DMS79 treated with DMSO at 0.1 percent for 48 hours (cell line): ENCODE results near the gene PRR30.
A peak's percentile ranks its signal among the peaks of the same experiment; 100 is the strongest.
"Not testable (repeated sequence)": the region's sequence is repeated elsewhere in the genome, so short reads cannot be mapped to it uniquely, and the experiment has no call there.

ENCODE experiments used
- DNase-seq: peaks from one replicate; lab custom pipeline; 2025; lab: John Stamatoyannopoulos, UW

Gene PRR30

DNA sequence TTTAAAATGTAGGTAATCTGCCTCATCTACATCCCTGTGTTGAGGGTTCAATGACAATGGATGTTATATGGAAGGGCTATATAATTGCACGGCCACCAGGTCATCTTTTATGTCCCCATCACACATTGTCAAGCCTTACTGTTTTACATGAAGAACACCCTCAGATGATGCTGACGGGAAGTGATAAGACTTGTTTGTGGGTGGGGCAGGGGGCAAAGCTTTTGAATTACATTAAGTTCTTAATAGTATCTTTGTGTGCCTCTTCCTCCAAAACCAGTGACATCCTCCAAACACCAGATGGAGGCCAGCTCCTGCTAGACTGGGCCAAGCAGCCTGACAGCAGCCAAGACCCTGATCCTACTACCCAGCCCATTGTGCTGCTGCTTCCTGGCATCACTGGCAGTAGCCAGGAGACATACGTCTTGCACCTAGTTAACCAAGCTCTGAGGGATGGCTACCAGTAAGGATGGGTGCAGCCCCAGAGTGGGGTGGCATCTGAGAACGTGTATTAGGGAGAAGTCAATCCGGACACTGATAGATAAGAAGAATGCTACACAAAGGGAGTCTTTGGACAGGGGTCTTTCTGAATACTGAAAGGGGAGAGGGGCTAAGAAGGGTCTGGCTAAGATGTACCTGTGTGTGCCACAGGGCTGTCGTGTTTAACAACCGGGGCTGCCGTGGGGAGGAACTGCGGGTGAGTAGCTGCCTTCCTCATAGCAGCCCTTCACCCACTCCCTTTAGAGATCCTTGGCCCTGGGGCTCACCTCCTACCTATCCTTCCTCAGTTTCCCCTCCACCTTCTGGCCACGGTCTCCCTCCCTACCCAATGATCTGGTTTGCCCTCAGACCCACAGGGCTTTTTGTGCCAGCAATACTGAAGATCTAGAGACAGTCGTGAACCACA lies 10.3 kb downstream of the PRR30 start:
- no peak for DNase-seq

DNA sequence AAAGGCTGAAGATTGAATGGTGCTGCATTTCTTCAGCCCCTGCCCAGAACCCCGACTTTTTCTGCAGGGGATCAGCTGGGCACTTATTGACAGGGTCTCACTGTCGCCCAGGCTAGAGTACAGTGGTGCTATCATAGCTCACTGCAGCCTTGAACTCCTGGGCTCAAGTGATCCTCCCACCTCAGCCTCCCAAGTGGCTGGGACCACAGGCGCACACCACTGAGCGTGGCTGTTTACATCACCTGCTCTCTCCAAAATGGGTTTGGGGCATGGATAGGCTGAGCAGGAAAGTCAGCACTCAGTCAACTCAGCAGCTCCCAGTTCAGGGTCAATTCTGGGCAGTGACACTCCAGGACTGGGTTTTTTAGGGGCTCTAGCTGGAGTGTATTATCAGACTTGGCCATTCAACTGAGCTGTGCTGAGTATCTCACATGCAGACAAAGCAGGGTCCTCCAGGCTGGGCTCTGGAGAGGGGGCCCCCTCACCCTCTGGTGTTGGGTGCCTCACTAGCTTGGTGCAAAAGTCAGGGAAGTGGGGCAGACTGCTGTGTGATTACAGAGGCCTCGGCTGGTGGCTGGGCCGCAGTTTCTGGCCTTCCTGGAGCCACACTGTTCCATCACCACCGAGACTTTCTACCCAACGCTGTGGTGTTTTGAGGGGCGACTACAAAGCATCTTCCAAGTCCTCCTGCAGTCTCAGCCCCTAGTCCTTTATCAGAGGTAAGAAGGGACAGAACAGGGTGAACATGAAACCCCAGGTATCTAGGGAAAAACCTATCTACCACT lies 11.1 kb downstream of the PRR30 start:
- DNase-seq = no peak

DNA sequence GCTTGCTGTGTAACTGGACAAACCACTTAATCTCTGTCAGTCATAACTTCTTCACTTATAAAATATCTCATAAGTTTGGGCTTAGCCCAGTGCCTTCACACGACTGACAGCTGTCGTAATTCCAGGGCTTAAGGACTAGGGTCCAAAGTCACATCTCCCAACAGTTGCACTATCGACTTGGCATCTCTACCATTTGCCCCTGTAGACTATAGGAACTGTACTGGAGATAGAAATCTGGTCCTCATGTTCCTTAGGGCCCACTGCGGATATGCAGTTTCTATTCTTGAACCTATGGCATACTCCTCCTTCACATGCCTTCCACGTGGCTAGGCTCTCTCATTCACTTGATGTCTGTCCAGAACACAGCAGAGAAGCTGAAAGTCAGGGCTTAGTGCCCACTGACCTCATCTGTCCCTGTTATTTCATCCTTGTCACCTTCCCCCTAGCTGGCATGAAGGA lies 12.9 kb downstream of the PRR30 start:
- DNase-seq = no peak

DNA sequence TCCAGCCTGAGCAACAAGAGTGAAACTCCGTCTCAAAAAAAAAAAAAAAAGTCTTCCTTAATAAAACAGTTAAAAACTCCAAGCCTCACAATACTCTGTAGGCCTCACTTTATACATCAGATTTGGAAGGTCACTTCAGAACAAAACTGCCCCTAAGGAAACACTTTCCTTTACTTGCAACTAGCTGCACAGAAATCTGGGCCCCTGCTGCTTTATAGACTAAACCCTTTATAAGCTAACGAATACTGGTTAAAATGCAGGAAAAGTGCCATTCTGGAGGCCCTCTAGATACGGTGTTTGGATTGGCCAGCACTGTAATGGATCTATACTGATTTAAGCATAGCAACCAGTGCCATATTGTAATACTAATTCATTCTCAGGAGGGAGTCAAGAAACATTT lies 14.1 kb downstream of the PRR30 start:
- no peak for DNase-seq

DNA sequence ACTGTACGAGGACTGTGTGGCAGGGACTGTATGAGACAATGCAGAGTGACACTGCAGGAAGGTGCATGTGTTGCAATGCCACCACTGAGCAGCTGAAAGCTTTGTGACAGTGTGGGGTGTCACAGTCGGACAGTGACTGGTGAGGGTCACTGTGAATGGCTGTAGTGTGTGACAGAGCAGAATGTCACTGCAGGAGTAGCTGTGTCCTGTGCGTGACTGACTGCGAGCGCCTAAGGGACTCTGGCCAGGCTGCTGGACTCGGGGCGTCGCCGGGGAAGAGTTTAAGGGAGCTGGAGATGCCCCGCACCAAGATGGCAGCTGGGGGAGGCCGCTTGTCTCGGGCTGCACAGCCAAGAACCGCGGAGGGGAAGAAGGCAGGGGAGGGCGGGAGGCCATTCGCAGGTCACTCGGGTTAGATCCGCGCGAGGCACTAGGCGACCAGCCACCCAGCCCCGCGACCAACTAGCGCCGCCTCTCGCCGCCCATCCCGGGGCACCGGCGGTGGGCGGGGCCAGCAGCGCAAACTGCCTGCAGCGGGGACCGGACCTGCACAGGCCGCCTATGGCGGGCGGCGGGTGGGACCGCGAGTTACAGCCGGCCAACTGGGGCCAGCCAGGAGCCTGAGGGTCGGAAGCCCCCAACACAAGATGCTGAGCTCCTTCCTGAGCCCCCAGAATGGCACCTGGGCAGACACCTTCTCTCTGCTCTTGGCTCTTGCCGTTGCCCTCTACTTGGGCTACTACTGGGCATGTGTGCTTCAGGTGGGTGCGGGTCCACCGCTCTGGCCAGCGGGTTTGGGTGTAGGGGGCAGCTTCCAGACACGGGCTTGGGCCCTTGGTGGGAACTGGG lies 15.7 kb downstream of the PRR30 start, which contains the start of gene ABHD1:
ABHD1 (plus strand) TSS at position 514 of the 849 bp plus-strand sequence; CDS start at position 648, 134 bp downstream.
- peak; percentile 58 for DNase-seq

DNA sequence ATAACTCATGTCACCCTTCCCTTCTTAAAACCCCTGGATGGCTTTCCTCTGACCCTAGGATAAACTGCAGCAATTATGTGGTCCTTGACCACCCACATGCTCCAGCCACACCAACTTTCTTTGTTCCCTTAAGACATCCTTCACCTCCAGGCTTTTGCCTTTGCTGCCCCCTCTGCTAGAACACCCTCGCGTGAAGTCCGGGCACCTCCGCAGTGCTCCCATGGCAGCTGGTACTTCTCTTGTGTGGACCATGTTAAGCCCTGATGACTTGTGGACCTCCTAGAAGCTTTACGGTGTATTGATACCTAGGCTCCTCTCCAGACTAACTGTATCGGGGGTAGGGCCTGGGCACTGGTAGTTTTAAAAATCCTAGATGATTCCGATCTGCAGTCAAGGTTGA lies 16.4 kb downstream of the PRR30 start:
- no peak for DNase-seq

DNA sequence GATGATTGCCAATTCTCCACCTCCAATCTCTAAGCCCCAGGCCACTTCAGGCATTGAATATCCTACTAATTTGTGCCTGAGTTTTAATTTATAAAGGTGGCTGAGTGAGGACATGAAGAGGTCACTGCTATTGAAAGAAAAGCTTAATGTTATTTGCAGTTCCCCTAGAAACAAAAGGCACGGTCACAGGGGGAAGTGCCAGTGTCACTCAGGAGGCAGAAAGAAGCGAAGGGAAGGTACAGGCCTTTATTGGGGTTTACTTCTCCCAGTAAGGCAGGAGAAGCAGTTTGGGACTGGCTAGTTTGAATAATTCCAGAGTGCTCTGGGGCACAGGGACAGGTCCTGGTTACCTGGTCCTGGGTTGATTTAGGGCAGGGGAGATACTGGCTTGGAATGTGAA lies 17.3 kb downstream of the PRR30 start:
- no peak for DNase-seq

DNA sequence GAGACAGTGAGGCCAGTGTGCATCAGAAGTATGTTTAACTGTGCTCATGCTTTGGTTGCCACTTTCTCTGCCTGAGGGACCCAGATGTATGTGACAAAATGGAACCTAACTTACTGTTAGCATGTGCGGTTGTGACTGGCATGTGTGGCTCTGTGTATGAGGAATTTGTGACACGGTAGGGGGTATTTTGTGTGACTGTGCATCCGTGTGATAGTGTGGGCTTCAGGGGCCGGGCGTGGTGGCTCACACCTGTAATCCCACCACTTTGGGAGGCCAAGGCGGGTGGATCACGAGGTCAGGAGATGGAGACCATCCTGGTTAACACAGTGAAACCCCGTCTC lies 19.9 kb downstream of the PRR30 start:
- not testable (repeated sequence) for DNase-seq

DNA sequence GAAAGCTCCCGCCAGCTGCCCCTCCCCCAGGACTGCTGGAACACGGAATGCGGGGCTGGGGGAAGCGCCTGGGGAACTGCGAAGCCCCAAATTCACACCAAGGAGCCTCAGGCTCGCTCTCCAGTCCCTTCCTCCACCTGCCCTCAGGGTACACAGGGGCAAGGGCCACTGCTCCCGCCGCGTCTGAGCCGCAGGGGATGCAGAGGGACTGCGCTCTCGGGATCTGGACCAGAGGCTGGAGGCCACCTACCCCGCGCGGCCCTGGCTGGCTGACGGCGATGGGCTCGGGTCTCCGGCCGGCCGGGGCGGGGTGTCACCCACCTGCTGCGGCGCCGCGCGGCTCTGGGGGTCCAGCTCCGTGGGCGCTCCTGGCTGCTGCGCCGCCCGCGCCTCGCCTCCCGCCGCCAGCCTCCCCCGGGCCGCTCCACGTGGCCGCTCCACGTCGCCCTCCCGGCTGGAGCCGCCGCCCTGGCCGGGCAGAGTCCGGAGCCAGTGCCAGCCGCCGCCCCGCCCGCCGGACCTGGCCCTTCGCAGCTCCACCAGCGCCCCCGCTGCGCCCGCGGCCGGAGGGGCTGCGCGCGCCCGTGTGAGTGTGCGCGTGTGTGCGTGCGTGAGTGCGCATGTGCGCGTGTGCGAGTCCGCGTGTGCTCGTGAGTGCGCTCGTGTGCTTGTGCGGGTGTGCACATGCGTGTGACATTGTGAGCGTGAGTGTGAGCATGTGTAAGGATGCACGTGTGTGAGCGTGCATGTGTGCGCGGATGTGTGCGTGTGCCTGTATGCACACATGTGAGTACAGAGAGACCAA lies 20.5 kb downstream of the PRR30 start, which contains the start of gene CGREF1:
CGREF1 (minus strand) TSS at position 604 of the 805 bp plus-strand sequence. CDS start 14,762 bp downstream, outside the sequence.
- peak; percentile 26 for DNase-seq

DNA sequence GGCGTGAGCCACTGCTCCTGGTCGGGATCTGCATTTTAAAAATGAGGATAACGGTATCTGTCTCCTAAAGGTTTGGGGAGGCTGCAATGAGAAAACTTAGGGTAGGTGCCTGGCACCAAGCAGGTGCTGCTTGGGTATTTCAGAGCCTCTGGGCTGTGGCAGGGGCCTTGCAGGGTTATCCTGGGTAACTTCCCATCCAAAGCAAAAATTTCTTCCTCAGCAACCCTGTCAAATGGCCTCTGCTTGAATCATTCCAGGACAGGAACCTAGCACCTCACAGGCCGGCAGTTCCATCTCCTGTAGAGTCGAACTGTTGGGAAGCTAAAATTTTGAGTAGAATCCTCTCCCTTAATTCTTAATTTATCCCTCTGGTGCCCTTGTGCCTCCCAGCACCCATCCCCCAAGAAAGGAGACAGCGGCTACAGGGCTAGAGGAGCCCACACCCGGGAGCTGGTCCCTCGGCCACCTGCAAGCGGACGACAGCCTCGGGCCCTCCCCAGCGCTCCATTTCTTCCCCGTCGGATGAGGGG lies 21.1 kb downstream of the PRR30 start:
- no peak for DNase-seq

DNA sequence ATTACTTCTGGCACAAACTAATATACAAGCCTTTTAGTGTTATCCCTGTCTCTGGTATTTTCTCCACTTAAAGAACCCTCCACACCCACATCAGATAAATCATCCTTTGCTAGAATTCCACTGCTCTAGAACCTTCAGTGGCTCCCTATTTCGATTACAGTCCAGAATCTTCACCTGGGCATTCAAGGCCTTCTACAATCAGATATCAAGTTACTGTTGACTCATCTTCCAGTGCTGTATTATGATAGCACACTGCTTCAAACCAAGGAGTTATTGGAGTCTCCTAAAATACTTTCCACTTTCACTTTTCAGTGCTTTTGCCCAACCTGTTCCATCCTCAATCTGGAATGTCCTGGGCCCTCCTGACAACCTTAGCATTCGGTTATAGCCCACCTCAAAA lies 23.7 kb downstream of the PRR30 start:
- no peak for DNase-seq

DNA sequence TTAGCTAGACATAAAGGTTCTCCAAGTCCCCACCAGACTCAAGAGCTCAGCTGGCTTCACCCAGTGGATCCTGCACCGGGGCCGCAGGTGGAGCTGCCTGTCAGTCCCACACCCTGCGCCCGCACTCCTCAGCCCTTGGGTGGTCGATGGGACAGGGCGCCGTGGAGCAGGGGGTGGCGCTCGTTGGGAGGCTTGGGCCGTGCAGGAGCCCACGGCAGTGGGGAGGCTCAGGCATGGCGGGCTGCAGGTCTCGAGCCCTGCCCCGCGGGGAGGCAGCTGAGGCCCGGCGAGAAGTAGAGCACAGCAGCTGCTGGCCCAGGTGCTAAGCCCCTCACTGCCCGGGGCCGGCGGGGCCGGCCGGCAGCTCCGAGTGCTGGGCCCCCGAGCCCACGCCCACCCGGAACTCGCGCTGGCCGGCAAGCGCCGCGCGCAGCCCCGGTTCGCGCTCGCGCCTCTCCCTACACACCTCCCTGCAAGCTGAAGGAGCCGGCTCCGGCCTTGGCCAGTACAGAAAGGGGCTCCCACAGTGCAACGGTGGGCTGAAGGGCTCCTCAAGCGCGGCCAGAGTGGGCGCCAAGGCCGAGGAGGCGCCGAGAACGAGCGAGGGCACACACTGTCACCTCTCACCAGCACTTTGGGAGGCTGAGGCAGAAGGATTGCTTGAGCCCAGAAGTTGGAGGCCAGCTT lies 27.7 kb downstream of the PRR30 start:
- not testable (repeated sequence) for DNase-seq

DNA sequence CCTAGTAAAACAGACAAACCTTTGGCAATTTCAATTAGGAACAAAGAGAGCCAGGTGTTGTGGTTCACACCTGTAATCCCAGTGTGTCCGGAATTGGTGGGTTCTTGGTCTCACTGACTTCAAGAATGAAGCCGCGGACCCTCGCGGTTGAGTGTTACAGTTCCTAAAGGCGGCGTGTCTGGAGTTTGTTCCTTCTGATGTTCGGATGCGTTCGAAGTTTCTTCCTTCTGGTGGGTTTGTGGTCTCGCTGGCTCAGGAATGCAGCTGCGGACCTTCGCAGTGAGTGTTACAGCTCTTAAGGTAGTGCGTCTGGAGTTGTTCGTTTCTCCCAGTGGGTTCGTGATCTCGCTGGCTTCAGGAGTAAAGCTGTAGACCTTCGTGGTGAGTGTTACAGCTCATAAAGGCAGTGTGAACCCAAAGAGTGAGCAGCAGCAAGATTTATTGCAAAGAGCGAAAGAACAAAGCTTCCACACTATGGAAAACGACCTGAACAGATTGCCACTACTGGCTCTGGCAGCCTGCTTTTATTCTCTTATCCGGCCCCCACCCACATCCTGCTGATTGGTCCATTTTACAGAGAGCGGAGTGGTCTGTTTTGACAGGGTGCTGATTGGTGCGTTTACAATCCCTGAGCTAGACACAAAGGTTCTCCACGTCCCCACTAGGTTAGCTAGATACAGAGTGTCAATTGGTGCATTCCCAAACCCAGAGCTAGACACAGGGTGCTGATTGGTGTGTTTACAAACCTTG lies 28.4 kb downstream of the PRR30 start:
- not testable (repeated sequence) for DNase-seq

DNA sequence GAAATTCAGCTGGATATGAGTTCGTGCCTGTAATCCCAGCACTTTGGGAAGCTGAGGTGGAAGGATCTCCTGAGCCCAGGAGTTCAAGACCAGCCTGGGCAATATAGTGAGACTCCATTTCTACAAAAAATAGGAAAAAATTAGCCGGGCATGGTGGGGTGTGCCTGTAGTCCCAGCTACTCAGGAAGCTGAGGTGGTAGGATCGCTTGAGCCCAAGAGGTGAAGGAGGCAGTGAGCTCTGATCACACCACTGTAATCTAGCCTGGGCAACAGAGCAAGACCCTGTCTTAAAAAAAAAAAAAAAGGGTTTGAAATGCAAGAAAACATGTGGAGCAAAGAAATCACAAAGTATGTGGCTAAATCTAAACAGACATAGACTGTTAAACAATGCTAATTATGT lies 30.1 kb downstream of the PRR30 start:
- no peak for DNase-seq

DNA sequence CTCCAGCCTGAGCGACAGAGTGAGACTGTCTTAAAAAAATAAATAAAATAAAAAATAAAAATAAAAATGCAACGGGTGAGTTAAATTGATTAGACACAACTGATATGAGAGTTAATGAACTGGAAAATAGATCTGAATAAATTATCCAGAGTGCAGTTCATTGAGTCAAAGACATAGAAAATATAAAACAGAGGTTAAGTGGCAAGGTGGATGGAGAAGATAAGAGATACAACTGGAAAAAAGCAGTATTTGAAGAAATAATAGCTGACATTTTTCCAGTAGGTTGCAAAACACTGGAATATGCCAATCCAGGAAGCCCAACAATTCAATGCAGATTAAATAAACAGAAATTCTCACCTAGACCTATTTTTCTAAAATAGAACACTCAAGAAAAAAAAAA lies 31.0 kb downstream of the PRR30 start:
- no peak for DNase-seq

DNA sequence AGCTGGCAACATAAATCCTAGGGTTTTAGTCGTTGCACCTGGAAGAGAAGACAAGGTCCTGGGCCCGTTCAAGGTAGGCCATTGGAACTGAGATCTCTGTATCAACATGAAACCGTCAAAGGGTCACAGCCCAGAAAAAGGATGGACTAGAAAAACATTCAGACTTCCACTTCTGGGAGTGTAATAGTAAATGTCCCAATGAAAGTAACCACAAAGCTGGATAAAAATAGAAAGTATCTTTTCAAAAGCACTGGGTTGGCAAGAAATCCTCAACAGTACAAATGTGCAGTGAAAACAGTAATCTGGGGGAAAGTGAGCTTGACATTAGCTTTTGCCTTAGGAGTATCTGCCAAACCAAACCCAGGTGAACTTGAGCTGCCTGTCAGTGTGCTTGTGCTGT lies 33.2 kb downstream of the PRR30 start:
- no peak for DNase-seq

DNA sequence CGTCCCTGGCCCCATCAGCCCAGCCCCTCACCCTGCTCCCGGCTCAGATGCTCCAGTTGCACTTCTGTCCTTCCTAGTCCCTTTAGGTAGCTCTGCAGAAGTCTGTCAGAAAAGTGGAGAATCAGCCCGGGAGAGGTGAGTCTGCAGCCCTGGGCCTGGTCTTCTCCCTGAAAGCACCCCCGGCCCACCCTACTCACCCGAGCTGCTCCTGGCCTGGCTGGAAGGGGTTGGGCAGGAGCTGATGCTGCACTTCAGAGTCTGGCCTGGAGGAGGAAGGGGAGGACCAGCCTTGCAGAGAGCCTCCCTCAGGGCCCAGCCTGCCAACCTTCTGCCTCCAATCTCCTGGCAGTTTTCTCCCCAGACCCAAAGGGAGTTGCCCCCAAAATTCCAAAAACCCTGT lies 36.9 kb downstream of the PRR30 start:
- no peak for DNase-seq

DNA sequence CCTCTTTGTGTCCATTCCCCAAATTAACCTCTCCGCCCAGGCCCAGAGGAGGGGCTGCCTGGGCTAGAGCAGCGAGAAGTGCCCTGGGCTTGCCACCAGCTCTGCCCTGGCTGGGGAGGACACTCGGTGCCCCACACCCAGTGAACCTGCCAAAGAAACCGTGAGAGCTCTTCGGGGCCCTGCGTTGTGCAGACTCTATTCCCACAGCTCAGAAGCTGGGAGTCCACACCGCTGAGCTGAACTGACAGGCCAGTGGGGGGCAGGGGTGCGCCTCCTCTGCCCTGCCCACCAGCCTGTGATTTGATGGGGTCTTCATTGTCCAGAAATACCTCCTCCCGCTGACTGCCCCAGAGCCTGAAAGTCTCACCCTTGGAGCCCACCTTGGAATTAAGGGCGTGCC lies 39.2 kb downstream of the PRR30 start:
- DNase-seq = no peak

DNA sequence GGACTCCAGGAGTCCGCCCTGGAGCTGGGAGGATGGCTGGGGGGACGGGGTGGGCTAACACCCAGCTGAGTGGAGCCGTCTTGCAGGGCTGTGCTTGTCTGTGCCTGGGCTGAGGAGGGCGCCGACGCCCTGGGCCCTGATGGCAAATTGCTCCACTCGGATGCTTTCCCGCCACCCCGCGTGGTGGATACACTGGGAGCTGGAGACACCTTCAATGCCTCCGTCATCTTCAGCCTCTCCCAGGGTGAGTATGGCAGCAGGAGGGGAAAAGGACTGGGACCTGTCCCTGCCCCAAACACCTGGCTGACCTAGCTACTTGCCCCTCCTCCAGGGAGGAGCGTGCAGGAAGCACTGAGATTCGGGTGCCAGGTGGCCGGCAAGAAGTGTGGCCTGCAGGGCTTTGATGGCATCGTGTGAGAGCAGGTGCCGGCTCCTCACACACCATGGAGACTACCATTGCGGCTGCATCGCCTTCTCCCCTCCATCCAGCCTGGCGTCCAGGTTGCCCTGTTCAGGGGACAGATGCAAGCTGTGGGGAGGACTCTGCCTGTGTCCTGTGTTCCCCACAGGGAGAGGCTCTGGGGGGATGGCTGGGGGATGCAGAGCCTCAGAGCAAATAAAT lies 39.8 kb downstream of the PRR30 start:
- DNase-seq = no peak
